ENCODE measurements around the gene MTHFD2L. TPM values are rescaled to one million over a fixed set of nuclear protein-coding genes. Genes with fewer than 3 reads are reported as not detected.

MTHFD2L gene
- total RNA-seq: 9.5 and 11.0 TPM in 2 replicates

GRCh38 chr4:74157561-74158465 lies at the start of gene MTHFD2L:
Gene MTHFD2L (plus strand): TSS chr4:74158118. CDS start chr4:74158139, 21 bp downstream.
- Histone ChIP-seq H3K4me3 (ENCODE audit: low read depth, low read length) (peak within 1 kb of the TSS; percentile 73), H3K27me3 (ENCODE audit: control insufficient read depth, insufficient read depth, low read length) (no peaks in the 10 kb centered on the region), H3K36me3 (ENCODE audit: control insufficient read depth, insufficient read depth, low read length) (peaks cover 2% of the 10 kb centered on the region)
- TF ChIP-seq, protein P1, sequence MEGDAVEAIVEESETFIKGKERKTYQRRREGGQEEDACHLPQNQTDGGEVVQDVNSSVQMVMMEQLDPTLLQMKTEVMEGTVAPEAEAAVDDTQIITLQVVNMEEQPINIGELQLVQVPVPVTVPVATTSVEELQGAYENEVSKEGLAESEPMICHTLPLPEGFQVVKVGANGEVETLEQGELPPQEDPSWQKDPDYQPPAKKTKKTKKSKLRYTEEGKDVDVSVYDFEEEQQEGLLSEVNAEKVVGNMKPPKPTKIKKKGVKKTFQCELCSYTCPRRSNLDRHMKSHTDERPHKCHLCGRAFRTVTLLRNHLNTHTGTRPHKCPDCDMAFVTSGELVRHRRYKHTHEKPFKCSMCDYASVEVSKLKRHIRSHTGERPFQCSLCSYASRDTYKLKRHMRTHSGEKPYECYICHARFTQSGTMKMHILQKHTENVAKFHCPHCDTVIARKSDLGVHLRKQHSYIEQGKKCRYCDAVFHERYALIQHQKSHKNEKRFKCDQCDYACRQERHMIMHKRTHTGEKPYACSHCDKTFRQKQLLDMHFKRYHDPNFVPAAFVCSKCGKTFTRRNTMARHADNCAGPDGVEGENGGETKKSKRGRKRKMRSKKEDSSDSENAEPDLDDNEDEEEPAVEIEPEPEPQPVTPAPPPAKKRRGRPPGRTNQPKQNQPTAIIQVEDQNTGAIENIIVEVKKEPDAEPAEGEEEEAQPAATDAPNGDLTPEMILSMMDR (IDR thresholded peaks at IDR 0.05; ENCODE audit: insufficient read depth, low read length, poor library complexity, severe bottlenecking): no peak
- DNase-seq (ENCODE audit: low read depth): peak; percentile 85

- no peaks in the 10 kb centered on the region for H3K27me3 ChIP-seq (ENCODE audit: control insufficient read depth, insufficient read depth, low read length)
- TF ChIP-seq, protein P1 (IDR thresholded peaks at IDR 0.05; ENCODE audit: insufficient read depth, low read length, poor library complexity, severe bottlenecking): no peak
- DNase-seq (ENCODE audit: low read depth): no peak
- no peaks in the 10 kb centered on the region for H3K36me3 ChIP-seq (ENCODE audit: control insufficient read depth, insufficient read depth, low read length)
- no peak overlapping the region for H3K4me3 ChIP-seq (ENCODE audit: low read depth, low read length)
Observed at GRCh38 chr4:74108457-74109115, 49.3 kb upstream of the MTHFD2L start.

GRCh38 chr4:74109116-74109869 lies 48.6 kb upstream of the MTHFD2L start:
- Histone ChIP-seq H3K27me3 (ENCODE audit: control insufficient read depth, insufficient read depth, low read length) (no peaks in the 10 kb centered on the region), H3K36me3 (ENCODE audit: control insufficient read depth, insufficient read depth, low read length) (no peaks in the 10 kb centered on the region), H3K4me3 (ENCODE audit: low read depth, low read length) (no peak overlapping the region)
- DNase-seq (ENCODE audit: low read depth): peak; percentile 86
- TF ChIP-seq, protein P1 (IDR thresholded peaks at IDR 0.05; ENCODE audit: insufficient read depth, low read length, poor library complexity, severe bottlenecking): no peak

DNA sequence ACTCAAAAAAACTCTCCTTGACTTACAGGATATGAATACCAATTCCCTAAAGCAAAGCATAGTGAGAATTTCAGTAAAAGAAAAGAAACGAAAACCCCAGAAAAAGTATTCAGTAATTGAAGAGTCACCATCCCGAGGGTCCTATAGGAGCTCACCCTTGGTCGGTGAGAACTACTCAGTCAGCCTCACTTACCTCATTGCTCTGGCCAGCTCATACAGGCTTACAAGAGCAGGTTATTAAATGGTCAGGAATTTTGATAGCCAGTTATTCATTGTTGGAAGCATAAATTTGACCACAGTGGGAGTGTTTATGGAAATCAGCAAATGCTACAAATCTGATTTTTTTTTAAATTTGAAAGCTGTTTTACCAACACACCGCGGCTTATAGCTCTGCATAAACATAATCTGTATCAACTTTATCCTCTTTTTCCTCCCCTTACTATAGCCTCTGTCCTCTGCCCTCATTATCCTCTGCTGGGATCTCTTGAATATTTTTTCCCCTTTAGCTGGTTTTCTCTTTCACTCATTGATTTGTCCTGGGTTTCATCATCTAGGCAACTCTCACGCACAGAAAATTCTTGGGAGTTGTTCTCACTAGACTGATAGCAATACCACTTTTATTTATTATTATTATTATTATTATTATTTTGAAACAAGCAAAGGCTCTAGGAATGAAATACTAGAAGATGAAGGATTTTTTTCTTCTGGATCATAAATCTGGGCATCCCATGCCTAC lies 47.9 kb upstream of the MTHFD2L start:
- TF ChIP-seq, protein P1 (IDR thresholded peaks at IDR 0.05; ENCODE audit: insufficient read depth, low read length, poor library complexity, severe bottlenecking): no peak
- peak; percentile 92 for DNase-seq (ENCODE audit: low read depth)
- no peaks in the 10 kb centered on the region for H3K27me3 ChIP-seq (ENCODE audit: control insufficient read depth, insufficient read depth, low read length)
- H3K36me3 ChIP-seq (ENCODE audit: control insufficient read depth, insufficient read depth, low read length): no peaks in the 10 kb centered on the region
- H3K4me3 ChIP-seq (ENCODE audit: low read depth, low read length): no peak overlapping the region

DNA sequence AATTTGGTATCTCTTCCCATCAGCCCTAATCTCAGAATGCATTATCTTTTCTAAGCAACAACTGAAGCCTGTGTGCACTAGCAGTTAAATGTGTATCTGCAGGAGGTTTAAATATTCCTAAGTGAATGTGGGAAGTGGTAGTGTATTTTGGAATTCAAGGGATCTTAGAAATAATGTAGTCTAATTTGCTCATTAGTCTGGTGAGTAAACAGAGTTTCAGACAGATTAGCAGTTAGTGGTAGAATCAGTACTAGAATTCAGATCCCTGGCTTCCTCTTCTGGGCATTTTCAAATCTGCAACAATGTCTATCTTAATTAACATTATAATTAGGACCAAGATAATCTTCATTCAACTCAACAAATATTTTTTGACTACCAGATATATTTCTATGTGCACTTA lies 47.2 kb upstream of the MTHFD2L start:
- no peaks in the 10 kb centered on the region for H3K27me3 ChIP-seq (ENCODE audit: control insufficient read depth, insufficient read depth, low read length)
- DNase-seq (ENCODE audit: low read depth): no peak
- no peak overlapping the region for H3K4me3 ChIP-seq (ENCODE audit: low read depth, low read length)
- no peaks in the 10 kb centered on the region for H3K36me3 ChIP-seq (ENCODE audit: control insufficient read depth, insufficient read depth, low read length)
- TF ChIP-seq, protein P1 (IDR thresholded peaks at IDR 0.05; ENCODE audit: insufficient read depth, low read length, poor library complexity, severe bottlenecking): no peak

Measured in kidney epithelial cell (primary cell).